ENCODE data around the gene P2RY6. TPM values are rescaled to one million over a fixed set of nuclear protein-coding genes. Genes with fewer than 3 reads are reported as not detected.

The P2RY6 gene
- polyA plus RNA-seq, 3 donors: 0.63 to 3.3 (median 2.1) TPM

GRCh38 chr11:73252577-73253191, 19.5 kb upstream of the P2RY6 start:
- no peak overlapping the region for H3K27ac ChIP-seq (ENCODE audit: low read depth, low read length)
- 67 to 95% (median 87%) methylated on average over 4 of the region's 4 CpGs for WGBS, 3 donors

- H3K27ac ChIP-seq (ENCODE audit: low read depth, low read length): no peak overlapping the region
- WGBS, 3 donors: 71 to 83% (median 73%) methylated on average over 6 of the region's 6 CpGs
Observed at GRCh38 chr11:73257342-73258103, 14.6 kb upstream of the P2RY6 start.

GRCh38 chr11:73258104-73259035, 13.8 kb upstream of the P2RY6 start:
- H3K27ac ChIP-seq (ENCODE audit: low read depth, low read length): no peak overlapping the region
- 83 to 96% (median 96%) methylated on average over 7 of the region's 7 CpGs for WGBS, 3 donors

GRCh38 chr11:73259406-73260126, 12.6 kb upstream of the P2RY6 start:
- no peak overlapping the region for H3K27ac ChIP-seq (ENCODE audit: low read depth, low read length)
- WGBS, 3 donors: 74 to 95% (median 93%) methylated on average over 3 of the region's 3 CpGs

- no peak overlapping the region for H3K27ac ChIP-seq (ENCODE audit: low read depth, low read length)
Observed at GRCh38 chr11:73260127-73260457, 12.0 kb upstream of the P2RY6 start.

- WGBS, 3 donors: 51 to 76% (median 68%) methylated on average over 5 of the region's 5 CpGs
- no peak overlapping the region for H3K27ac ChIP-seq (ENCODE audit: low read depth, low read length)
Observed at GRCh38 chr11:73262851-73263495, 9.2 kb upstream of the P2RY6 start.

- no peak overlapping the region for H3K27ac ChIP-seq (ENCODE audit: low read depth, low read length)
- WGBS, 3 donors: 78 to 87% (median 82%) methylated on average over 2 of the region's 2 CpGs
Observed at GRCh38 chr11:73263640-73264039, 8.5 kb upstream of the P2RY6 start.

- WGBS, 3 donors: 77 to 94% (median 88%) methylated on average over 4 of the region's 4 CpGs
Observed at GRCh38 chr11:73265278-73265810, 6.8 kb upstream of the P2RY6 start.

GRCh38 chr11:73265853-73266645, 6.1 kb upstream of the P2RY6 start:
- no peak overlapping the region for H3K27ac ChIP-seq (ENCODE audit: low read depth, low read length)
- 82 to 90% (median 89%) methylated on average over 3 of the region's 3 CpGs for WGBS, 3 donors

More at GRCh38 chr11:73265278-73265810, 6.8 kb upstream of the P2RY6 start:
- no peak overlapping the region for H3K27ac ChIP-seq (ENCODE audit: low read depth, low read length)

GRCh38 chr11:73266646-73267020, 5.5 kb upstream of the P2RY6 start:
- 76 to 86% (median 83%) methylated on average over 4 of the region's 4 CpGs for WGBS, 3 donors
- no peak overlapping the region for H3K27ac ChIP-seq (ENCODE audit: low read depth, low read length)

GRCh38 chr11:73267122-73267846, 4.9 kb upstream of the P2RY6 start:
- no peak overlapping the region for H3K27ac ChIP-seq (ENCODE audit: low read depth, low read length)
- WGBS, 3 donors: 68 to 85% (median 81%) methylated on average over 3 of the region's 3 CpGs

GRCh38 chr11:73267906-73268540, 4.1 kb upstream of the P2RY6 start:
- H3K27ac ChIP-seq (ENCODE audit: low read depth, low read length): no peak overlapping the region
- 90 to 93% (median 91%) methylated on average over 8 of the region's 8 CpGs for WGBS, 3 donors

- 83 to 90% (median 88%) methylated on average over 8 of the region's 8 CpGs for WGBS, 3 donors
- no peak overlapping the region for H3K27ac ChIP-seq (ENCODE audit: low read depth, low read length)
Observed at GRCh38 chr11:73268671-73269271, 3.4 kb upstream of the P2RY6 start.

GRCh38 chr11:73269459-73270015, 2.6 kb upstream of the P2RY6 start:
- H3K27ac ChIP-seq (ENCODE audit: low read depth, low read length): no peak overlapping the region
- 70 to 84% (median 82%) methylated on average over 7 of the region's 7 CpGs for WGBS, 3 donors

GRCh38 chr11:73270016-73270854, 1.9 kb upstream of the P2RY6 start:
- no peak overlapping the region for H3K27ac ChIP-seq (ENCODE audit: low read depth, low read length)
- 92 to 97% (median 95%) methylated on average over 7 of the region's 7 CpGs for WGBS, 3 donors

Measured in adipose tissue (tissue), 3 donors.